PC-3 (cell line): ENCODE results near the gene FRMD5. TPM values are rescaled to one million over a fixed set of nuclear protein-coding genes. Genes with fewer than 3 reads are reported as not detected.

Experiments
- ATAC-seq: fragments of 200-7000 bp; cut with Tn5 transposase; 2 replicates; pipeline ENCODE4 v1.9.1; 2020; ENCODE audit warnings: mild to moderate bottlenecking, moderate library complexity
- BruUV-seq: library from RNA; stranded (reverse); fragments of 400-500 nt; replicated peaks from 2 replicates; lab custom pipeline; 2021; lab: Mats Ljungman, UMichigan
- CTCF ChIA-PET: fragments of 300-600 bp; sonication (Branson Sonifier 250); formaldehyde crosslinking; loops from one replicate; lab custom pipeline; 2022; ENCODE audit warnings: antibody characterized with exemption; lab: Charles Lee
- POLR2A ChIA-PET: fragments of 300-600 bp; sonication (Branson Sonifier 250); formaldehyde crosslinking; loops from one replicate; lab custom pipeline; 2022; ENCODE audit warnings: antibody characterized with exemption; ENCODE audit not compliant: unreplicated experiment; lab: Charles Lee
- DNase-seq: peaks from one replicate; pipeline ENCODE4 v3.0.0-alpha.2; 2015
- H2AFZ ChIP-seq: fragments of 300-600 bp; sonication (generic); 2 replicates; pipeline ENCODE4 v1.6.0; 2016; ENCODE audit warnings: antibody characterized with exemption, low read length
- H3F3A ChIP-seq: fragments of 300-600 bp; sonication (generic); one replicate; pipeline ENCODE4 v1.6.0; 2017; ENCODE audit warnings: antibody characterized with exemption, low read length, control low read depth, mild to moderate bottlenecking; ENCODE audit not compliant: unreplicated experiment
- H3K27ac ChIP-seq: fragments of 300-600 bp; sonication (generic); 2 replicates; pipeline ENCODE4 v1.5.1; 2016; ENCODE audit warnings: mild to moderate bottlenecking, low read length
- H3K27me3 ChIP-seq: fragments of 300-600 bp; sonication (generic); 2 replicates; pipeline ENCODE4 v1.6.1; 2016; ENCODE audit warnings: low read length, mixed read lengths
- H3K36me3 ChIP-seq: fragments of 300-600 bp; sonication (generic); 2 replicates; pipeline ENCODE4 v1.6.1; 2016; ENCODE audit warnings: low read depth, mixed run types, low read length, mixed read lengths
- H3K4me1 ChIP-seq: fragments of 300-600 bp; sonication (generic); 2 replicates; pipeline ENCODE4 v1.5.1; 2016; ENCODE audit warnings: low read length; ENCODE audit not compliant: insufficient read depth
- H3K4me2 ChIP-seq: fragments of 300-600 bp; sonication (generic); 2 replicates; pipeline ENCODE4 v1.6.0; 2016; ENCODE audit warnings: low read length
- H3K4me3 ChIP-seq: fragments of 300-600 bp; sonication (generic); 2 replicates; pipeline ENCODE4 v1.5.1; 2016; ENCODE audit warnings: mild to moderate bottlenecking, low read length, mixed read lengths
- H3K79me2 ChIP-seq: fragments of 300-600 bp; sonication (generic); 2 replicates; pipeline ENCODE4 v1.6.1; 2017; ENCODE audit warnings: low read length, mixed read lengths
- H3K9ac ChIP-seq: fragments of 300-600 bp; sonication (generic); 2 replicates; pipeline ENCODE4 v1.6.0; 2016; ENCODE audit warnings: mild to moderate bottlenecking, low read length
- H3K9me2 ChIP-seq: fragments of 300-600 bp; sonication (generic); replicated peaks from 2 replicates; pipeline ENCODE4 v1.6.1; 2016; ENCODE audit warnings: mixed run types, low read length, mixed read lengths
- H3K9me3 ChIP-seq: fragments of 300-600 bp; sonication (generic); 2 replicates; pipeline ENCODE4 v1.6.1; 2016; ENCODE audit warnings: low read length, mixed read lengths
- H4K20me1 ChIP-seq: fragments of 300-600 bp; sonication (generic); 2 replicates; pipeline ENCODE4 v1.6.1; 2016; ENCODE audit warnings: low read length, mixed read lengths
- EZH2 ChIP-seq: fragments of 300-600 bp; sonication (generic); IDR thresholded peaks from one replicate; pipeline ENCODE4 v1.6.1; 2017; ENCODE audit warnings: antibody characterized with exemption, mild to moderate bottlenecking, low read length; ENCODE audit not compliant: unreplicated experiment
- EZH2phosphoT487 ChIP-seq: fragments of 300-600 bp; sonication (generic); IDR thresholded peaks from 2 replicates; pipeline ENCODE4 v1.6.1; 2018; ENCODE audit warnings: mild to moderate bottlenecking, antibody characterized with exemption, low read length, borderline replicate concordance
- intact Hi-C: fragments of 100-400 bp; cut with micrococcal nuclease; formaldehyde crosslinking; loops from 2 replicates; pipeline ENCODE4 v1.9.0; 2023
- total RNA-seq: library from RNA; depleted of rRNA; stranded (reverse); fragments of >200 nt; gene quantifications from 2 replicates; pipeline ENCODE4 v1.2.3, GENCODE V29; 2014
- TF ChIP-seq, protein P1 (sequence below): fragments of 300-600 bp; sonication (generic); conservative IDR thresholded peaks from 2 replicates; pipeline ENCODE4 v1.5.1; 2017; ENCODE audit warnings: antibody characterized with exemption, low read depth, mild to moderate bottlenecking, low read length

The FRMD5 gene
- total RNA-seq, 1 experiment from 2014 or later, result 8.7 TPM

GRCh38 chr15:43895586-43895985 lies 299.5 kb downstream of the FRMD5 start:
- H3K79me2 ChIP-seq, result no peaks in the 10 kb centered on the region
- H3K9me2 ChIP-seq, result no peaks in the 10 kb centered on the region
- H4K20me1 ChIP-seq, result no peaks in the 10 kb centered on the region
- no TSS peak for BruUV-seq
- no peak for ATAC-seq
- no peak overlapping the region for H3K9ac ChIP-seq
- CTCF ChIA-PET, result no interaction called here
- DNase-seq, result no peak
- TF ChIP-seq, protein P1, sequence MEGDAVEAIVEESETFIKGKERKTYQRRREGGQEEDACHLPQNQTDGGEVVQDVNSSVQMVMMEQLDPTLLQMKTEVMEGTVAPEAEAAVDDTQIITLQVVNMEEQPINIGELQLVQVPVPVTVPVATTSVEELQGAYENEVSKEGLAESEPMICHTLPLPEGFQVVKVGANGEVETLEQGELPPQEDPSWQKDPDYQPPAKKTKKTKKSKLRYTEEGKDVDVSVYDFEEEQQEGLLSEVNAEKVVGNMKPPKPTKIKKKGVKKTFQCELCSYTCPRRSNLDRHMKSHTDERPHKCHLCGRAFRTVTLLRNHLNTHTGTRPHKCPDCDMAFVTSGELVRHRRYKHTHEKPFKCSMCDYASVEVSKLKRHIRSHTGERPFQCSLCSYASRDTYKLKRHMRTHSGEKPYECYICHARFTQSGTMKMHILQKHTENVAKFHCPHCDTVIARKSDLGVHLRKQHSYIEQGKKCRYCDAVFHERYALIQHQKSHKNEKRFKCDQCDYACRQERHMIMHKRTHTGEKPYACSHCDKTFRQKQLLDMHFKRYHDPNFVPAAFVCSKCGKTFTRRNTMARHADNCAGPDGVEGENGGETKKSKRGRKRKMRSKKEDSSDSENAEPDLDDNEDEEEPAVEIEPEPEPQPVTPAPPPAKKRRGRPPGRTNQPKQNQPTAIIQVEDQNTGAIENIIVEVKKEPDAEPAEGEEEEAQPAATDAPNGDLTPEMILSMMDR, result no peak
- no peak for TF ChIP-seq EZH2
- no peak for TF ChIP-seq EZH2phosphoT487
- H3K27me3 ChIP-seq, result no peaks in the 10 kb centered on the region
- POLR2A ChIA-PET, result no interaction called here
- H3F3A ChIP-seq, result no peaks in the 10 kb centered on the region
- no peak overlapping the region for H2AFZ ChIP-seq
- H3K4me3 ChIP-seq, result no peak overlapping the region
- no peaks in the 10 kb centered on the region for H3K9me3 ChIP-seq
- no peaks in the 10 kb centered on the region for H3K4me1 ChIP-seq
- H3K4me2 ChIP-seq, result no peak overlapping the region
- H3K27ac ChIP-seq, result no peak overlapping the region
- 0 out of 2 replicates have a peak, but pooled peaks cover 2% of the 10 kb centered on the region for H3K36me3 ChIP-seq
- intact Hi-C loops, result no loop called here

- DNase-seq, result no peak
- POLR2A ChIA-PET, result no interaction called here
Observed at GRCh38 chr15:43893956-43894355, 301.1 kb downstream of the FRMD5 start.

DNA sequence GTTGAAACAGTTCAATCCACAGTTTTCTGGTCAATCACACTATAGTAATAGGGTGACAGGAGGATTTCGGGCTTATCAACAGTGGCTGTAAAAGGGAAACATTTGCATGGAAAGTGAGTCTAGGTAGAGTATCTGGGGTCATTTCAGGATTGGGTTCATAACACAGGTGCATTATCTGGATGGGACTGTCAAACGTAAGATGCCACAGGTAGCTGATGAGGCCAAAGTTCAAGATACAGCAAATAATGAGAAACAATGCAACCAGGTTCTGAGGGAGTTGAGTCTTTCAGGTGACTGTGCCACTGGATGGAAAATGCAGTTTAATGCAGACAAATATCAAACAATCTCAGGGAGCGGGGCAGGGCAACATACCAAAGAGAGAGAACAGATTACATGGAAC lies 306.0 kb downstream of the FRMD5 start:
- intact Hi-C loops, result no loop called here
- no peak overlapping the region for H3K4me2 ChIP-seq
- no TSS peak for BruUV-seq
- no peaks in the 10 kb centered on the region for H3K9me2 ChIP-seq
- no peak overlapping the region for H3K4me3 ChIP-seq
- ATAC-seq (no peak), DNase-seq (no peak)
- no peak overlapping the region for H3K9ac ChIP-seq
- H3K79me2 ChIP-seq, result no peaks in the 10 kb centered on the region
- H2AFZ ChIP-seq, result no peak overlapping the region
- no peaks in the 10 kb centered on the region for H3K9me3 ChIP-seq
- TF ChIP-seq EZH2 (no peak), EZH2phosphoT487 (no peak)
- TF ChIP-seq, protein P1, result no peak
- no peaks in the 10 kb centered on the region for H4K20me1 ChIP-seq
- H3K27me3 ChIP-seq, result no peaks in the 10 kb centered on the region
- no peaks in the 10 kb centered on the region for H3F3A ChIP-seq
- H3K36me3 ChIP-seq, result no peaks in the 10 kb centered on the region
- H3K27ac ChIP-seq, result no peak overlapping the region
- ChIA-PET POLR2A (no interaction called here), CTCF (no interaction called here)
- H3K4me1 ChIP-seq, result no peaks in the 10 kb centered on the region

More at GRCh38 chr15:43893956-43894355, 301.1 kb downstream of the FRMD5 start:
- Histone ChIP-seq H3K27ac (no peak overlapping the region), H3K4me3 (no peak overlapping the region), H3K4me2 (no peak overlapping the region), H4K20me1 (no peaks in the 10 kb centered on the region), H3K9me2 (no peaks in the 10 kb centered on the region), H2AFZ (no peak overlapping the region), H3K79me2 (no peaks in the 10 kb centered on the region), H3K4me1 (no peaks in the 10 kb centered on the region), H3K9ac (no peak overlapping the region), H3K36me3 (no peaks in the 10 kb centered on the region), H3F3A (no peaks in the 10 kb centered on the region), H3K9me3 (no peaks in the 10 kb centered on the region), H3K27me3 (no peaks in the 10 kb centered on the region)
- intact Hi-C loops, result no loop called here
- CTCF ChIA-PET, result no interaction called here
- TF ChIP-seq, protein P1, result no peak
- TF ChIP-seq EZH2 (no peak), EZH2phosphoT487 (no peak)
- ATAC-seq, result no peak
- BruUV-seq, result no TSS peak
